Subcutaneous preadipocyte (primary cell): Measurements from ENCODE around the gene KRTAP24-1. TPM values are rescaled to one million over a fixed set of nuclear protein-coding genes. Genes with fewer than 3 reads are reported as not detected.

Source experiments
- total RNA-seq: library from RNA; depleted of rRNA; stranded (reverse); fragments of >200 nt; gene quantifications from 2 replicates; pipeline ENCODE4 v1.2.3, GENCODE V29; 2012

Gene KRTAP24-1
- not detected in 2 replicates for total RNA-seq

GRCh38 chr21:30282850-30283249 lies at the start of gene KRTAP24-1:
KRTAP24-1 (minus strand) TSS chr21:30282950; CDS start chr21:30282932, 18 bp downstream.

GRCh38 chr21:30320215-30320614 lies 37.5 kb upstream of the KRTAP24-1 start, which contains the start of gene KRTAP26-1:
KRTAP26-1 (minus strand) TSS chr21:30320315; CDS start chr21:30320035, 280 bp downstream.

GRCh38 chr21:30289215-30289614 lies 6.5 kb upstream of the KRTAP24-1 start, which contains the start of gene KRTAP25-1:
KRTAP25-1 (minus strand) TSS chr21:30289514; CDS start chr21:30289490, 24 bp downstream.

Other genes starting within 250 kb of the KRTAP24-1 start
- gene CLDN17, start 116.1 kb downstream of the KRTAP24-1 start, total RNA-seq = not detected in 2 replicates
- not detected in 2 replicates for gene CLDN8, start 66.9 kb downstream of the KRTAP24-1 start, total RNA-seq
- not detected in 2 replicates for gene KRTAP25-1, start 6.6 kb upstream of the KRTAP24-1 start, total RNA-seq
- gene KRTAP26-1, start 37.4 kb upstream of the KRTAP24-1 start, total RNA-seq = not detected in 2 replicates
- not detected in 2 replicates for gene KRTAP27-1, start 54.7 kb upstream of the KRTAP24-1 start, total RNA-seq
- not detected in 2 replicates for gene KRTAP23-1, start 65.7 kb upstream of the KRTAP24-1 start, total RNA-seq
- not detected in 2 replicates for gene KRTAP13-2, start 89.3 kb upstream of the KRTAP24-1 start, total RNA-seq
- not detected in 2 replicates for gene KRTAP13-1, start 113.1 kb upstream of the KRTAP24-1 start, total RNA-seq
- gene KRTAP13-3, start 143.0 kb upstream of the KRTAP24-1 start, total RNA-seq = not detected in 2 replicates
- gene KRTAP13-4, start 147.3 kb upstream of the KRTAP24-1 start, total RNA-seq = not detected in 2 replicates
- not detected in 2 replicates for gene KRTAP15-1, start 157.3 kb upstream of the KRTAP24-1 start, total RNA-seq
- gene KRTAP19-1, start 197.4 kb upstream of the KRTAP24-1 start, total RNA-seq = not detected in 2 replicates
- gene KRTAP19-2, start 204.5 kb upstream of the KRTAP24-1 start, total RNA-seq = not detected in 2 replicates
- not detected in 2 replicates for gene KRTAP19-3, start 209.1 kb upstream of the KRTAP24-1 start, total RNA-seq
- gene KRTAP19-4, start 214.2 kb upstream of the KRTAP24-1 start, total RNA-seq = not detected in 2 replicates
- not detected in 2 replicates for gene KRTAP19-5, start 219.2 kb upstream of the KRTAP24-1 start, total RNA-seq